ENCODE measurements around the gene GPRIN3.

DNA sequence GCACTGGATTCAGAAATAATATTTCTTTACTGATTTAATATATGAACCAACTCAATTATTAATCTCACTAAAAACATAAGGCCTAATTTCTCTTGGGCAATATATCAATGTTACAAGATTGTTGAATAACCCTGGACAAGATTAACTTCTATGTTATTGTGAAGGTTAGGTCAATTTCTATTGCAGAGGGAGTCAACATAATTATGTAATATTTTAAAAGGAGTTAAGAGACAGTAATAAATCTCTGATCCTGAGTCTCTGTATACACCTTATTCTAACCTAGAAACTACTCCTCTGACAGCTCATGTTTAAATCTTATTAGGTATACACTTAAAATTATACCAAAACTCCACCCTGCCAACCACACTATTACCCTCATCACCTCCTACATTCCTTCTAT lies 15.1 kb upstream of the GPRIN3 start:
- TF ChIP-seq, protein P1, sequence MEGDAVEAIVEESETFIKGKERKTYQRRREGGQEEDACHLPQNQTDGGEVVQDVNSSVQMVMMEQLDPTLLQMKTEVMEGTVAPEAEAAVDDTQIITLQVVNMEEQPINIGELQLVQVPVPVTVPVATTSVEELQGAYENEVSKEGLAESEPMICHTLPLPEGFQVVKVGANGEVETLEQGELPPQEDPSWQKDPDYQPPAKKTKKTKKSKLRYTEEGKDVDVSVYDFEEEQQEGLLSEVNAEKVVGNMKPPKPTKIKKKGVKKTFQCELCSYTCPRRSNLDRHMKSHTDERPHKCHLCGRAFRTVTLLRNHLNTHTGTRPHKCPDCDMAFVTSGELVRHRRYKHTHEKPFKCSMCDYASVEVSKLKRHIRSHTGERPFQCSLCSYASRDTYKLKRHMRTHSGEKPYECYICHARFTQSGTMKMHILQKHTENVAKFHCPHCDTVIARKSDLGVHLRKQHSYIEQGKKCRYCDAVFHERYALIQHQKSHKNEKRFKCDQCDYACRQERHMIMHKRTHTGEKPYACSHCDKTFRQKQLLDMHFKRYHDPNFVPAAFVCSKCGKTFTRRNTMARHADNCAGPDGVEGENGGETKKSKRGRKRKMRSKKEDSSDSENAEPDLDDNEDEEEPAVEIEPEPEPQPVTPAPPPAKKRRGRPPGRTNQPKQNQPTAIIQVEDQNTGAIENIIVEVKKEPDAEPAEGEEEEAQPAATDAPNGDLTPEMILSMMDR (IDR thresholded peaks at IDR 0.05; ENCODE audit: insufficient read depth, low read length), result no peak
- no peak for TF ChIP-seq GABPA (IDR thresholded peaks at IDR 0.05; ENCODE audit: low read depth)

All from HL-60 (cell line).